SKM-1 treated with dmso at 0.1 percent for 144 hours (cell line): ENCODE measurements around the gene ZNF385D.

ENCODE experiments used
- DNase-seq: peaks from one replicate; lab custom pipeline; 2025; ENCODE audit not compliant: unreplicated experiment; lab: John Stamatoyannopoulos, UW

Gene ZNF385D

DNA sequence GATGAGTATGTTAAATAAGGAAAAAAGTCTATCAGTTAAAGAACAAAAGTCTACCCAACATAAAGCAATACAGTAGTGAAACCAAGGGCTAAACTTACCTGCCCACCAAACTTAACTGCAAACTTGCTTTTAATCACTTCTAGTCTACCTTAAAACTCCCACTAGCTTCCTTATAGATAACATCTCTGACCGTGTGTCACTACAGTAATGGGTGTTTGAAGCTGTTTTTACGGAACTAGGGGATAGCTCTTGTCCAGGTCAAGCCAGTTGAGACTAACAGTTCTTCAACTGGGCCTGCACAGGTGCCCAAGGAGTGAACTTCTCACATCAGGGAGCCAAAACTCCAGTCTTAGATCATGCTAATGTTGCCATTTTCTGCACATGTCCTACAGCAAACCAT is 132.3 kb downstream of the ZNF385D start:
- DNase-seq: no peak

DNA sequence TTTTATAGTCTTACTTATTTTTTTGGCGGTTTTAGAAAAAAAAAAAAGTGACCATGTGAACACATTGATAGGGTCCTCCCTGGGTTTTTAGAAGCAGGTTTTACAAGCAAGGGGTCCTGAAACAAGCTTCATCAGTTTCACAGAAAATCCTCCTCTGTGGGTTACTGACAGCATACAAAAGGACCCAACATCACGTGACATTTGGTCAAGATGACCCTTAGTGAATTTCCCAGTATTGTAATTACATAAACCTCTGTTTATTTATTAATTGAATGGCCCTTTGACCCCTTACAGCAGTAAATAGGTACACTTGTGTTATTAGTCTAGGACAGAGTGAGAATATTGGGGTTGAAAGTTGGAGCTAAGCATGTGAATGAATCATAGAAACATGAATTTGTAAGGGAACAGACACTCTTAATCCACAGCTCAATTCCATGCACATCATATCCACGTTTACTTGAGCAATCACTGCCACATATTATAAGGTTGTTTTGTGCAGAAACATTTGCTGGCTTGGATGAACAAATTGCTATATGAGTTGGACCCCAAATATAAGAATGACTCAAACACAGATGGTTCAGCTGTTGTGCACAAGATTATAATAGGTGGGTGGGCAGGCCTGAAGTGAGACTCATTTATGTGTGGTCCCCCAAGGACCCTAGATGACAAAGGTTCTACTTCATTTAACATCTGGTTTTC is 137.5 kb downstream of the ZNF385D start:
- DNase-seq: no peak

DNA sequence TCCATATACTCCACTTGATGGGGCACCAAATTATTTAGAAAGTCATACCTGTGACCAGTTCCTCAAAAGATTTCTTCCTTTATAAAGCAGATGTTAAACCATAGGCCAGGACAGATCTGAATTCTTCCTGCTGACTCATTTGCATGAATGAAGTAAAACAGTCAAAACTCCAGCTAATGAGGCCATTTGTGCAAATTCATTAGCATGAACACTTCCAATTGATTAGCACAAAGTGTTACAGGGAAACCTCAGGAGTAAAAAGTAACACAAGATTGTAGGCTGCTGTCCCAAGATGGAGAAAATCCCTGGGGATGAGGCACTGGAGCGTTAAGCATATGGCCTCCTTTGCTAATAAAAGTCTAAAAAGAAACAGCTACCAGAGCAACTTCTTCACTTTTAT is 149.8 kb downstream of the ZNF385D start:
- DNase-seq: no peak

DNA sequence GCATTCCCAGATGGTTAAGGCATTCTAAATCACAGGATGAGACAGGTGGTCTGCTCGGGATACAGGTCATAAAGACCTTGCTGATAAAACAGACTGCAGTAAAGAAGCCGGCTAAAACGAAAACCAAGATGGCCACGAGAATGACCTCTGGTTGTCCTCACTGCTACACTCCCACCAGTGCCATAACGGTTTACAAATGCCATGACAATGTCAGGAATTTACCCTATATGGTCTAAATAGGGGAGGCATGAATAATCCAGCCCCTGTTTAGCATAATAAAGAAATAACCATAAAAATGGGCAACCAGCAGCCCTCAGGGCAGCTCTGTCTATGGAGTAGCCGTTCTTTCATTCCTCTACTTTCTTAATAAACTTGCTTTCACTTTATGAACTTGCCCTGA is 151.1 kb downstream of the ZNF385D start:
- DNase-seq: no peak

DNA sequence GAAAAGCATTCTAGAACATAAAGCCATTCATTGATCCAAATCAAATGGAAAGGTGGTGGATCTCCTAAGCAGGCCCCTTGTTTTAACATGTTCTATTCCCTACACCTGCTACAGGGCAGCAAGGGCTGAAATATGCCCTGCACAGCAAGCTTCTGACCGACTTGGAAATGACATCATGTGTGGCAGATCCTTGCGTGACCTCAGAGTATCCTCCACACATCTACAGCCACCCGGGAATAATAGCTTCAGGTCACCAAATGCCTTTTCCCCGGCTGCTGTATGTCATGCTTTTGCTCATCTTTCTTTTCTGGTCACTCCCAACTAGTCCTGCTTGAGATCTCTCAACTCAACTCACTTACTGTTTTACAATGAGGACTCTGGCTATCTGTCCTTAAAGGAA is 158.2 kb downstream of the ZNF385D start:
- no peak for DNase-seq

DNA sequence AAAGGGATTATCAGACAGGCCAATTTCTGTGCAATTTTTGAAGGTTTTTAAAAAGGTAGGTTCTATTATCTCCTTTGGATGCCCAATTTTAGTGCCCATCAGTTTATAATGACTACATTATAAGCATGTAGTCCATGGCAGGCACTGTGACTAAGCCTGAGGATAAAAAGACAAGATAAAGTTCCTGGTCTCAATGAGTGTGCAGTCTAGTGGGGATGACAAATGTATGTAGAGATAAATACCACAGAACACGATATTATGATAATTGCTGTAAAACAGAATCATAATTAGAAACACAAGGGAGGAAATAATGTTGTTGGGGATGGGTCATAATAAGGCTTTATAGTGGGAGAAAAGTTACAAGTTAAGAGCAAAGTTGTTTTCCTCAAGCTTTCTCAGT is 163.1 kb downstream of the ZNF385D start:
- no peak for DNase-seq

DNA sequence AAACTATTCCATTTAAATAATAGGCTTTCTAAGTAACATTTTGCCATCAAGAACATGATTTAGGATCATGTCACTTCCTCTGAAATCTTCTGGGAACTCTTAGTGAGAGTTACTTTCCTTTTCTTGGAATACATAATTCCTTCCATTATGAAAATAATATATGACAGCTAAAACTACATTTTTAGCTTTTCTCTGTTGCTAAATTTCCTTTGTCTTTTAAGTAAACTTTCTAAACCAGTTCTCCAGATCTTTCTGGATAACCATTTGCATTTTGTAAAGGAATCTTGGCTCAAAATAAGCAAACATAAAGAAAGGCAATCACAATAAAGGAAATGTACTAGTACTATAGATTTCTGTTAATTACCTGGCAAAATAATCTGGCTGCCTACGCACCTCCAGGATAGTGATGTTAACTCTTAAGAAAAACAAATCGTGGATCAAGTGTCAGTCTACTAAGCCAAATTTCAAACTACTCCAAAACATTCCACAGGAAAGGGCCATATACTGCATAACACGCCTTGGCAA is 165.7 kb downstream of the ZNF385D start:
- DNase-seq: no peak

DNA sequence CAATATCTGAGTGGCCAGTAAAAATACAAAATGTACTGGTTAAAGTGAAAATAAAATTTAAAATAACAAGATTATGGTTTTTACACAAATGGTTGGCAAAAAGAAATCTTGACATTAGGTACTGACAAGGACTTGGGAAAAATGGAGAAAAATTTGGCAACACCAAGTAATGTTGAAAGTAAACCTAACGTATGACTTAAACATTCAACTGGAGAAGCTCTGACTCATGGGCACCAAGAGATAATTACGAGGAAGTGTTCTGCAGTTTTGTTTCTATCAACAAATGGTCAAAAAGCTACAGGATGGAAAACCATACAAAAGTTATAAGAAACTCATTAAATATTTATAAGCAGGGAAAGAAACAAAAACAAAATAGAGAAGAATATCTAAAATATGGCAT is 177.7 kb downstream of the ZNF385D start:
- DNase-seq: no peak

DNA sequence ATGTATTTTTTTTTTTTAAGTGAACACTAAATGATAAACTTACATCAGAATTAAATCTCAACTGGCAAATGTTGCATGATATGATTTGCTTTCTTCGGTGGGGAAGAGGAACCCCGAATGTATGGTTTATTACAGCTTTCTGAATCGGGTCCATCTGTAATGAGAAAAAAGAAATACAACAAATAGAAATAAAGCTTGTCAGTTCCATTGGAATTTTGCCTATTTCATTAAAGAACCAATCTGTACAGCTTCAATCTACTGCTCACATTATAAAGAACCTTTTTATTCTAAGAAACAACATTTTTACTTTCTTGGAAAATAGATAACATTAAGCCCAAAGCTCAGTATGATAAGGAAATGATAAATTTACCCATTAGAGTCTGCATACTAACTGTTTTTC is 186.5 kb downstream of the ZNF385D start:
- no peak for DNase-seq

DNA sequence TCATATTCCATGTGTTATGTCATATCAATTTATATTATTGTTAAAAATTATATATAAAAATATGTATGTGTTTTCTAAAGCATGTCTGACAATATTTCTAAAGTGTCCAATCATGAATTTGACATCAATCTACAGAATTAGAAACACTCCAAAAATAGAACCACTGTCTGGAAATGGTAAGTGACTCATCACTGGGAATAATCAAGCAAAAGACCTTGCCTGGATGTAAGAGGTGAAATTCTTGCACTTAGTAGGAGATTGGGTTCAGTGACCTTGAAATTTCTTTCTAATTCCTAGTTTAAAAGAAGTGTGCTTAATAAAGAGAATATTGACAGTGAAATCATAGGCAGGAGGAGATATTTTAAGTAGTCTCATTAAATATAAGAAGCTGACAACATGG is 188.8 kb downstream of the ZNF385D start:
- DNase-seq: no peak

DNA sequence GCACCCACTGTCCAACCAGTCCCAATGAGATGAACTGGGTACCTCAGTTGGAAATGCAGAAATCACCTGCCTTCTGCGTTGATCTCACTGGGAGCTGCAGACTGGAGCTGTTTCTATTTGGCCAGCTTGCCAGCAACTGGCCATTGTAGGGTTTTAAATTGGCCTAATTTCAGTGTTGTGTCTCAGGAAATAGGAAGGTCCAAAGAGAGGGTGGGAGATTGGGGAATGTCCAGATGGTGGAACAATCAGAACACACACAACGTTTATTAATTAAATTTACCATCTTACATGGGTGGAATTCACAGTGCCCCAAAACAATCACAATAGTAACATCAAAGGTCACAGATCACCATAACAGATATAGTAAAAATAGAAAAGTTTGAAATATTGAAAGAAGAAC is 189.5 kb downstream of the ZNF385D start:
- DNase-seq: no peak

DNA sequence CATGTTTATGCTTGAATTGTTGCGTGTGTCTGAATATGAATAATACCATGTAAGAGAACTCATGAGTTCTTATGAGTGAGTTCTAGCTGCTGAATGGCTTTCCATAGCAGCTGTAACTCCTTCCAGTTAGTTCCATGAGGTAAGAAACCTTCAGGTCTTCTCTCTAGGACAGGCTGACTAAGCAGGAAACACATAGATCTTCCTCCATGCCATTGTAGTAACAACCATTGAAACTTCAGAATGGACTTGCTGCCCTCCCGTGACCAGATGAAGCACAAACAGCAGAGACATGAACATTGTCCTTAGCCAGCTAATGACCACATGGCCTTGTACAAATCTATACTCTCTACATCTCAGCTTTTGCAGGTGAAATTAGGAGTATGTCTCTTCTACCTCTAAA is 200.0 kb downstream of the ZNF385D start:
- no peak for DNase-seq

DNA sequence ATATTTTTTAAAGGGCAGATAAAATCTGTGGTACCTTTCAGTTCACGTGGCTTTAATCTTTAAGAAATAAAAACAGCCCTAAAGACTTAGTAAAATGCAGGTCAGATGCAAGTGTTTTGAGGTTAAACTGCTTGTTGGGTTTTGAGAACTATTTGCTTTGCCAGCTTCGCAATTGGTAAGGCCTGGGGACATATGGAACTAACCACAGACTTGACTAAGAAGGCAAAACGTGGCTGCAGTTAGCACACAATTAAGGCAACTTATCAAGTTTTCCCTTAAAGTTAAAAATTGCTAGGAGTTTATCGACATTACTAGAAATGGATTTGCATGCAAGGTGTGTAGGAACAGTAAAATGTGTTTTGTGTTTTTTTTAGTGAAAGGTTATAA is 206.9 kb downstream of the ZNF385D start:
- peak; percentile 4 for DNase-seq

DNA sequence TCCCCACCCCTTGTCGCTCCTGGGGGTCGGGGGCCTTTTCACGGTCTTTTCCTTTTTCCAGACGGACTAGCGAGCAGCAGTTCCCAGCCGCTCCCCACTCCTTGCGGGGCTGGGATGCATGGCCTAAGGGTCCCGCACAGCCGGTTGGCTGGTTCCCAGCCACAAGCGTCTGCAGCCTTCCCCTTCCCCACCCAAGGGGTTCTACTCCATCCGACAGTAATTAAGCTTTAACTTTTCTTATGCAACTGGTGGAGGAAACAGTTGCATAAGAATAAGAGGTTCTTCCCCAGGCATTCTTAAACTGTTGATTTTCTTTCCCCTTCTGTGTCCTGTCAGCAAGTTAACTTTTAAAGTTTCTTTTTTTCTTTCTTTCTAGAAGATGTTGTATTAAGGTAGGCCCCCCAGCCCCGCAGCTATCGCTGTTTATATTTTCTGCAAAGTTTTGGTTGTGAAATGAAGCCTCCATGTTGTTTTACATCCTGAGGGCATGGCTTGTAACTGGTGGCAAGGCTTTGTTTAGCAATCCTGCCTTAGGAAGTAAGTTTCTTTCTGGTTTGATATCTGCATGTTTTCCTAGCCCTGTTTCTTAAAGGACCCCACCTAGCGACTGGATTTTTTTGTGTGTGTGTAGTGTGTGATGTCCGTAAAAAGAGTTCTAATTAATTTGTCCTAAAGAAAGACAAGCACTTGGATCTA is 207.5 kb downstream of the ZNF385D start:
- DNase-seq: peak; percentile 8

DNA sequence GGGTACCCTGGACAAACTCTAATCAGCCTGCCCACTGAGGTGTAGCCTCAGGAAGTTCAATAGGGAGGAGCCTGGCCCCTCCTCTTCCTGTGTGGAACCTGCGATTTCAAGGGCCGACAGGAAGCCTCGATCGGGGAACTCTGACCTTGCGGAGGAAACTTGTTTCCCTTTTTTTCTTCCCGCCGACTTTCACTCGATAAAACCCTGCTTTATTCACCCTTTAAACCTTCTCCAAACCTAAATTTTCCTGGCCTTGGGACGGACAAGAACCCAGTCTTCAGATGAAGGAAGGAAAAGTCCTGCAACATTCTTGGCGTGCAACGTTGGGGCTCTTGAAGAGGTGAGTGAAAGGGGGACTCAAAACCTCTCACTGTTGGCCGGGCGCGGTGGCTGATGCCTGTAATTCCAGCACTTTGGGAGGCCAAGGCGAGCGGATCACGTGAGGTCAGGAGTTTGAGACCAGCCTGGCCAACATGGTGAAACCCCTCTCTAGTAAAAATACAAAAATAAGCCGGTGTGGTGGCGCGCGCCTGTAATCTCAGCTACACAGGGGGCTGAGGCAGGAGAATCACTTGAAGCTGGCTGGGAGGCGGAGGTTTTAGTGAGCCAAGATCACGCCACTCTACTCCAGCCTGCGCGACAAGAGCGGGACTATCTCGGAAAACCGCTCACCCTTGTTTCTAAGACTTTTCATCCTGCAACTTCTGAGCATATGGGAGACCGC is 208.2 kb downstream of the ZNF385D start:
- no peak for DNase-seq

DNA sequence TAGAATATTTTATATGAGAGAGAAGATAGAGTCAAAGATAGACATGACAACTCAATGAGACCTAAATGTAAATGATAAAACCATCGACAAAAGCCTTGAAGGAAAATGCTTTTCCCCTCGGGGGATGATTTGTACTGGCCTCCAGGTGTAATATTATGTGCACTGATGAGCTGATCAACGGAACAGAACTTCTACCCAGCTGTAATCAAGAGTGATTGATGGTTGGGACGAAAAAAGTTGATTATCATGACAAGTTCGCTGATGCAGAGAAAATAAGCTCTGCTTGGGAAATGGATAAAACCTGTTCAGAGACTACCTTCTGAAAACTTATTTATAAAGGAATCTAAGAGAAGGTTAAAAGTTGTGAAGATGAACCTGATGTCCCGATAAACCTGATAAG is 210.7 kb downstream of the ZNF385D start:
- DNase-seq: no peak

DNA sequence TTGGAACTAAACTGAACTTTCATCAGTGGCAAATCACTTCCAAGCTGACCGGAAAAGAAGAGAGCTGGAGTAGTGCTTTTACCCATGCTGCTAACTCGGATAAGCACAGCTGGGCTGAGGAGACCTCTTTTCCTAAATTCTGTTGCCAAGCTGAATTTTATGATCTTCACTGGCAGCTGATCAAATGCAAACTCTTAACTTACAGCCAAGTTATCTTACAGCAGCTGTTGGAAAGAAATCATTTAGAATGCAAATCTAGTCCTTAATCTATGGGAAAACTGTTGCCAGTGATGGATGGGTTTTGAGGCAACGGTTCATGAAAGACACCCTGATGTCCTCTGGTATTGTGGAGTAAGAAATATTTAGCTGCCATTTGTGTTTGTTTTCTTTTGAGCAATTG is 216.5 kb downstream of the ZNF385D start:
- no peak for DNase-seq

DNA sequence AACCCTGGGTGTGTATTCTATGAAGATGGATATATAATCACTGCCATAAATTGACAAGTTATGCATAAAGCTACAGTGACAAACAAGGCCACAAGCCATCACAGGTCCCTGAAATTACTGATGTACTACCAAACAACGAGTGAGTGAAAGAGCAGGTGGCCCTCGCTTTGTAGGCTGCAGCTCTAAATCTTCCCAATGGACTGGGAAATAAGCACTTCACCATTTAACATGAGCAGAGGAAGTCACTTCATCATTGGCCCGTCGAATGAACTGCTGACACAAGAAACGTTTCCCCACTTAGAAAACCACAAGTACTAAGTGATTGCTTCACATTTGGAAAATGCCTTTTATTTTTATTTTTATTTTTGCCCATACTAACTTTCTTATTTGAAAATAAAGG is 218.0 kb downstream of the ZNF385D start:
- peak; percentile 62 for DNase-seq

DNA sequence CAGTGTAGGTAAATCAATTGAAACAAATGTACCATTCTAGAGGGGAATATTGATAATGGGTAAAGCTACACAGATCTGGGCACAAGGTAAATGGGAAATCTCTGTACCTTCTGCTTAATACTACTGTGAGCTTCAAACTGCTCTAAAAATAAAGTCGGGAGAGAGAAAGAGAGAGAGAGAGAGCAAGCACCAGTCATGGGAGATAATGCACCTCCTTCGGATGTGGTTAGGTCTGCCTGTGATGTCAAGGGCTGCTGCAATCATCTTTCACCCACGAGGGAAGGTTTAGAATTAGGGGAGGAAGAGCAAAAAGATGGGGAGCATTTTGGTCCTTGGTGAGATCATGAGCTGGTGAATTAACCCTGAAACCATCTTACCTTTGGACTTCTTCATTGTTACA is 219.1 kb downstream of the ZNF385D start:
- DNase-seq: peak; percentile 7

DNA sequence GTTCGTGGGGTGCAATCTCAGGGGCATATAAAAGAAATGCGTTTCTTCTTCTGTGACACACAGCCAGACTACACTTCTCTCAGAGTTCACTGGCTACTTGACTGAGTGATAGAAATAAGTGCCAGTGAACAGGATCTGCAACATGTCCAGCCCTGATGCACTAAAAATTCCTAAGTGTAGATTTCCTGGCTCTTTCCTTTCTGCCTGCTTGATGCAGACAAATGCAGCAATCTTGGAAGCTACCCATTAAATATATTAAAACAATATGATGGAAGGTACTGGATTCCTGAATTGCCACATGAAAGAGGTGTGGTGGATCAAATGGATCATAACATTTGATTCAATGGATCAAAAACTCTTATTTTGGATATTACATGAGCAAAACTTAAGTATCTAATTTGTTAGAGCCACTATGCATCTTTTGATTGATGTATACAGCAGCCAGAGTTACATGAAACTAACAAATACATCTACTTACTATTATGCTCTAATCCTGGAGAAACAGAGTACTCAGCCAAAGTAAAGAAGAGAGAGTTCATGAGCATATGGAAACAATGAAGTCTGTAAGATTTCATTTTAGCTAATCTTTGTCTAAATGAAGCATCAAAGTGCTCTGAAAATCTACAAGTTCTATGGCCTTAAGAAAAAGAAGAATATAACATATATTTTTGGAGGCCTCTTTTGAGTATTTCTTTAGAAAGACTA is 222.6 kb downstream of the ZNF385D start:
- no peak for DNase-seq

DNA sequence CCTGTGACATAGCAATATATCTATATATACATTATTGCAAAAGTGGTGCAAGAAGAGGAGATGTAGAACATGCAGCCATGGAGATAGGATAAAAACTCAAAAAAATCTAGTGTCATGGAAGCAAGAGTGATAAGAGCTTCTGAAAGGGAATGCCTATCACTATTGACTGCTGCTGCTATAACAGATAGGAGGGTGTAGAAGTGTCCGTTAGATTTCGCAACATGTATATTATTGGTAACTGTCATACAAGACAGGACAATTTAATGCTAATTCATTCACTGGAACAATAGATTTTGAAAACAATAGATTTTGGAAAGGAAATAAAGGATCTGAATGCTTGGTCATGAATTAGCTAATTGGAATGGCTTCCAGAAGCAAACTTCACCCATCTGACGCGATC is 224.5 kb downstream of the ZNF385D start:
- no peak for DNase-seq
